IMR-90 (cell line): Measurements from ENCODE around the gene FBXL13. TPM values are rescaled to one million over a fixed set of nuclear protein-coding genes. Genes with fewer than 3 reads are reported as not detected.

Source experiments
- ATAC-seq: fragments of 200-7000 bp; cut with Tn5 transposase; 2 replicates; pipeline ENCODE4 v1.9.1; 2020; ENCODE audit warnings: low read depth, mild to moderate bottlenecking, moderate library complexity
- BruUV-seq: library from RNA; stranded (reverse); fragments of 400-500 nt; replicated peaks from 2 replicates; lab custom pipeline; 2021; lab: Mats Ljungman, UMichigan
- CTCF ChIA-PET: fragments of 300-600 bp; formaldehyde crosslinking; extraction: SDS; loops from one replicate; lab custom pipeline; 2021; ENCODE audit warnings: antibody characterized with exemption; lab: Yijun Ruan, JAX
- POLR2A ChIA-PET: fragments of 300-600 bp; sonication (Branson Sonifier 250); formaldehyde crosslinking; loops from one replicate; lab custom pipeline; 2022; ENCODE audit warnings: antibody characterized with exemption; ENCODE audit not compliant: unreplicated experiment; lab: Charles Lee
- DNase-seq: peaks from one replicate; pipeline ENCODE4 v3.0.0; 2013
- H2AFZ ChIP-seq: replicated peaks from 2 replicates; pipeline ENCODE3; 2013; ENCODE audit warnings: low read length, mild to moderate bottlenecking; ENCODE audit not compliant: poor library complexity
- H2AK5ac ChIP-seq: 2 replicates; pipeline ENCODE4 v1.6.1; 2013; ENCODE audit warnings: low read depth, low read length, inconsistent platforms
- H2AK9ac ChIP-seq: replicated peaks from 2 replicates; pipeline ENCODE3; 2013; ENCODE audit warnings: mild to moderate bottlenecking, low read depth, low read length, moderate library complexity; ENCODE audit not compliant: poor library complexity
- H2BK120ac ChIP-seq: 2 replicates; pipeline ENCODE4 v1.6.1; 2013; ENCODE audit warnings: low read depth, low read length, inconsistent platforms
- H2BK15ac ChIP-seq: 3 replicates; pipeline ENCODE4 v1.6.1; 2013; ENCODE audit warnings: low read depth, low read length, inconsistent platforms
- H2BK20ac ChIP-seq: 2 replicates; pipeline ENCODE4 v1.6.1; 2013; ENCODE audit warnings: low read depth, mild to moderate bottlenecking, inconsistent platforms, low read length, moderate library complexity
- H2BK5ac ChIP-seq: 2 replicates; pipeline ENCODE4 v1.6.1; 2013; ENCODE audit warnings: mild to moderate bottlenecking, low read depth, low read length, inconsistent platforms; ENCODE audit not compliant: poor library complexity, severe bottlenecking
- H3K14ac ChIP-seq: replicated peaks from 2 replicates; pipeline ENCODE4 v1.6.1; 2013; ENCODE audit warnings: low read depth, low read length, inconsistent platforms
- H3K18ac ChIP-seq: 2 replicates; pipeline ENCODE4 v1.6.1; 2013; ENCODE audit warnings: low read depth, low read length, control low read depth
- H3K23ac ChIP-seq: 2 replicates; pipeline ENCODE4 v1.6.1; 2013; ENCODE audit warnings: low read depth, low read length, inconsistent platforms
- H3K27ac ChIP-seq: 2 replicates; pipeline ENCODE4 v1.5.1; 2013; ENCODE audit warnings: mild to moderate bottlenecking, control low read depth, low read length; ENCODE audit not compliant: insufficient read depth
- H3K27me3 ChIP-seq: 2 replicates; pipeline ENCODE4 v1.6.1; 2013; ENCODE audit warnings: low read length; ENCODE audit not compliant: control insufficient read depth, insufficient read depth
- H3K36me3 ChIP-seq: 2 replicates; pipeline ENCODE4 v1.6.1; 2013; ENCODE audit warnings: low read length, mixed read lengths; ENCODE audit not compliant: control insufficient read depth, insufficient read depth
- H3K4ac ChIP-seq: 2 replicates; pipeline ENCODE4 v1.6.1; 2013; ENCODE audit warnings: low read depth, low read length, inconsistent platforms
- H3K4me1 ChIP-seq: 2 replicates; pipeline ENCODE4 v1.6.1; 2013; ENCODE audit warnings: low read length, mixed read lengths; ENCODE audit not compliant: control insufficient read depth, insufficient read depth
- H3K4me2 ChIP-seq: 2 replicates; pipeline ENCODE4 v1.6.1; 2013; ENCODE audit warnings: low read depth, mild to moderate bottlenecking, control low read depth, low read length, moderate library complexity
- H3K4me3 ChIP-seq: 2 replicates; pipeline ENCODE4 v1.5.1; 2013; ENCODE audit warnings: low read depth, mild to moderate bottlenecking, control low read depth, low read length, moderate library complexity; ENCODE audit not compliant: insufficient read depth
- H3K56ac ChIP-seq: 2 replicates; pipeline ENCODE4 v1.6.1; 2013; ENCODE audit warnings: low read length, inconsistent platforms; ENCODE audit not compliant: insufficient read depth; ENCODE audit errors: extremely low read depth
- H3K79me1 ChIP-seq, 2 experiments: 2 replicates each; pipeline ENCODE4 v1.6.1; 2013; ENCODE audit warnings: low read length in 2 of 2, inconsistent platforms in 1 of 2, low read depth in 1 of 2
- H3K9ac ChIP-seq: 2 replicates; pipeline ENCODE4 v1.6.1; 2013; ENCODE audit warnings: low read depth, low read length, control low read depth
- H3K9me1 ChIP-seq: 2 replicates; pipeline ENCODE4 v1.6.1; 2013; ENCODE audit warnings: low read length, inconsistent platforms; ENCODE audit not compliant: insufficient read depth
- H3K9me3 ChIP-seq: 2 replicates; pipeline ENCODE4 v1.6.1; 2013; ENCODE audit warnings: low read length; ENCODE audit not compliant: control insufficient read depth, insufficient read depth
- H4K20me1 ChIP-seq: 2 replicates; pipeline ENCODE4 v1.6.1; 2013; ENCODE audit warnings: low read length, inconsistent platforms; ENCODE audit not compliant: insufficient read depth
- H4K5ac ChIP-seq: 2 replicates; pipeline ENCODE4 v1.6.1; 2013; ENCODE audit warnings: mild to moderate bottlenecking, low read depth, low read length, control low read depth
- H4K8ac ChIP-seq, 2 experiments: 2 replicates each; pipeline ENCODE4 v1.6.1; 2013; ENCODE audit warnings: low read depth in 2 of 2, low read length in 2 of 2, control low read depth in 1 of 2, inconsistent platforms in 1 of 2
- H4K91ac ChIP-seq: 2 replicates; pipeline ENCODE4 v1.6.1; 2013; ENCODE audit warnings: low read depth, low read length, inconsistent platforms; ENCODE audit not compliant: insufficient read depth
- CEBPB ChIP-seq: IDR thresholded peaks from 2 replicates; pipeline ENCODE4 v1.6.1; 2012; ENCODE audit warnings: low read depth, low read length, improper control_type of control experiment
- FOS ChIP-seq: fragments of 150-350 bp; IDR thresholded peaks from 2 replicates; pipeline ENCODE4 v1.6.1; 2016; ENCODE audit warnings: low read depth, low read length
- MAFK ChIP-seq: IDR thresholded peaks from 2 replicates; pipeline ENCODE4 v1.6.1; 2012; ENCODE audit warnings: low read depth, low read length, improper control_type of control experiment
- MXI1 ChIP-seq: IDR thresholded peaks from 2 replicates; pipeline ENCODE4 v1.6.1; 2012; ENCODE audit warnings: low read depth, mild to moderate bottlenecking, low read length, moderate library complexity, borderline replicate concordance
- NFE2L2 ChIP-seq: fragments of 150-350 bp; IDR thresholded peaks from 2 replicates; pipeline ENCODE4 v1.6.1; 2016; ENCODE audit warnings: low read depth, mild to moderate bottlenecking, low read length
- RCOR1 ChIP-seq: IDR thresholded peaks from 2 replicates; pipeline ENCODE4 v1.6.1; 2012; ENCODE audit warnings: mild to moderate bottlenecking, low read length, improper control_type of control experiment; ENCODE audit not compliant: insufficient replicate concordance
- SMC3 ChIP-seq: fragments of 150-350 bp; IDR thresholded peaks from 2 replicates; pipeline ENCODE4 v1.6.1; 2016; ENCODE audit warnings: low read depth, mild to moderate bottlenecking, antibody characterized with exemption, low read length, moderate library complexity
- dilution Hi-C: fragments of 300-500 bp; cut with HindIII; formaldehyde crosslinking; loops from one replicate; pipeline ENCODE4 v1.14.3; 2018; ENCODE audit warnings: low sequenced_read_pairs; ENCODE audit not compliant: unreplicated experiment
- in situ Hi-C: fragments of 300-500 bp; cut with MboI; formaldehyde crosslinking; loops from 3 replicates; pipeline ENCODE4 v1.14.3; 2019; ENCODE audit warnings: low sequenced_read_pairs, inconsistent platforms, mixed read lengths
- intact Hi-C: fragments of 100-400 bp; cut with micrococcal nuclease; formaldehyde crosslinking; loops from 2 replicates; pipeline ENCODE4 v1.10.0; 2022
- polyA plus RNA-seq, 3 experiments: library from polyadenylated mRNA; depleted of rRNA; stranded (reverse); fragments of >200 nt; gene quantifications; 2 replicates each; pipeline ENCODE4 v1.2.3, GENCODE V29; 2012; ENCODE audit warnings: low replicate concordance in 1 of 3
- total RNA-seq: library from RNA; depleted of rRNA; stranded (reverse); fragments of >200 nt; gene quantifications from 2 replicates; pipeline ENCODE4 v1.2.3, GENCODE V29; 2012
- TF ChIP-seq, protein P1 (sequence below): fragments of 150-350 bp; IDR thresholded peaks from 2 replicates; pipeline ENCODE4 v1.6.1; 2016; ENCODE audit warnings: low read depth, mild to moderate bottlenecking, low read length, moderate library complexity, borderline replicate concordance
- TF ChIP-seq, protein P2 (sequence below): conservative IDR thresholded peaks from 2 replicates; pipeline ENCODE4 v1.5.1; 2012; ENCODE audit warnings: mild to moderate bottlenecking, low read depth, low read length, improper control_type of control experiment

The FBXL13 gene
- total and polyA plus RNA-seq, 2 of the 4 experiments (the other 2 are of a cell fraction): 0.24 to 0.36 TPM

DNA sequence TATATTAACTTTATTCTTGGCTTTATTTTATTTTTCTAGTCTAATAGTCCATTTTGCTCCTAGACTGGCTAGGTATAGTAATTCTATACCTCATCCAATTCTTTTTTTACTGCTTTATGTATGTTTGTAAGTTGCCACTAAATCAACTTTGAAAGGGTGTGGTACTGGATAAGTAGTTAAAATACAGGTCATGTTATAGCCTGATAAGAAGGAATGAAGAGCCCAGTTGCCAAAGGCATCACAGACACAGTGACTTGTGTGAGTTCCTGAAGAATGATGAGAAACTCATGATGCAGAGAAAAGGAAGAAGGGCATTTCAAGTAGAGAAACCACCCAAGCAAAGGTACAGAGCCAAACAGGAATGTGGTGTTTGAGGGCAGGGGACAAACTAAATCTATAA lies 47.0 kb upstream of the FBXL13 start:
- Histone ChIP-seq H2AK5ac (no peak overlapping the region), H3K9me3 (no peaks in the 10 kb centered on the region)
- dilution Hi-C loops: no loop called here

More for the DNA sequence above, 47.0 kb upstream of the FBXL13 start:
- Histone ChIP-seq H4K20me1 (no peaks in the 10 kb centered on the region), H4K8ac (no peak overlapping the region), H3K23ac (no peak overlapping the region), H3K4ac (no peak overlapping the region), H3K36me3 (peaks cover 11% of the 10 kb centered on the region), H2BK5ac (no peak overlapping the region), H3K9ac (no peak overlapping the region), H4K5ac (no peak overlapping the region), H2AK9ac (no peak overlapping the region), H3K27me3 (no peaks in the 10 kb centered on the region), H2AFZ (no peak overlapping the region), H4K91ac (no peak overlapping the region), H2BK15ac (no peak overlapping the region), H3K56ac (no peak overlapping the region), H3K14ac (no peak overlapping the region), H2BK120ac (no peak overlapping the region), H3K18ac (no peak overlapping the region), H3K4me2 (no peak overlapping the region), H3K79me1 (no peaks in the 10 kb centered on the region), H2BK20ac (no peak overlapping the region), H3K9me1 (0 out of 2 replicates have a peak, but pooled peaks cover 7% of the 10 kb centered on the region), H3K4me1 (no peaks in the 10 kb centered on the region), H3K27ac (no peak overlapping the region), H3K4me3 (no peak overlapping the region)
- POLR2A ChIA-PET: no interaction called here
- in situ Hi-C loops (no loop called here), intact Hi-C loops (no loop called here)
- ATAC-seq (no peak), DNase-seq (no peak)
- no TSS peak for BruUV-seq
- CTCF ChIA-PET: no interaction called here
- TF ChIP-seq, protein P1, sequence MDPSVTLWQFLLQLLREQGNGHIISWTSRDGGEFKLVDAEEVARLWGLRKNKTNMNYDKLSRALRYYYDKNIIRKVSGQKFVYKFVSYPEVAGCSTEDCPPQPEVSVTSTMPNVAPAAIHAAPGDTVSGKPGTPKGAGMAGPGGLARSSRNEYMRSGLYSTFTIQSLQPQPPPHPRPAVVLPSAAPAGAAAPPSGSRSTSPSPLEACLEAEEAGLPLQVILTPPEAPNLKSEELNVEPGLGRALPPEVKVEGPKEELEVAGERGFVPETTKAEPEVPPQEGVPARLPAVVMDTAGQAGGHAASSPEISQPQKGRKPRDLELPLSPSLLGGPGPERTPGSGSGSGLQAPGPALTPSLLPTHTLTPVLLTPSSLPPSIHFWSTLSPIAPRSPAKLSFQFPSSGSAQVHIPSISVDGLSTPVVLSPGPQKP: no peak
- TF ChIP-seq RCOR1 (no peak), NFE2L2 (no peak), FOS (no peak), MAFK (no peak), SMC3 (no peak), CEBPB (no peak), MXI1 (no peak)
- TF ChIP-seq, protein P2, sequence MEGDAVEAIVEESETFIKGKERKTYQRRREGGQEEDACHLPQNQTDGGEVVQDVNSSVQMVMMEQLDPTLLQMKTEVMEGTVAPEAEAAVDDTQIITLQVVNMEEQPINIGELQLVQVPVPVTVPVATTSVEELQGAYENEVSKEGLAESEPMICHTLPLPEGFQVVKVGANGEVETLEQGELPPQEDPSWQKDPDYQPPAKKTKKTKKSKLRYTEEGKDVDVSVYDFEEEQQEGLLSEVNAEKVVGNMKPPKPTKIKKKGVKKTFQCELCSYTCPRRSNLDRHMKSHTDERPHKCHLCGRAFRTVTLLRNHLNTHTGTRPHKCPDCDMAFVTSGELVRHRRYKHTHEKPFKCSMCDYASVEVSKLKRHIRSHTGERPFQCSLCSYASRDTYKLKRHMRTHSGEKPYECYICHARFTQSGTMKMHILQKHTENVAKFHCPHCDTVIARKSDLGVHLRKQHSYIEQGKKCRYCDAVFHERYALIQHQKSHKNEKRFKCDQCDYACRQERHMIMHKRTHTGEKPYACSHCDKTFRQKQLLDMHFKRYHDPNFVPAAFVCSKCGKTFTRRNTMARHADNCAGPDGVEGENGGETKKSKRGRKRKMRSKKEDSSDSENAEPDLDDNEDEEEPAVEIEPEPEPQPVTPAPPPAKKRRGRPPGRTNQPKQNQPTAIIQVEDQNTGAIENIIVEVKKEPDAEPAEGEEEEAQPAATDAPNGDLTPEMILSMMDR: no peak
